ENCODE results near the gene GNG7.

GNG7 gene

GRCh38 chr19:2630352-2631001 lies 72.0 kb downstream of the GNG7 start:
- Histone ChIP-seq H3K27ac (ENCODE audit: insufficient read depth in 1 of 2, low read depth in 1 of 2, low read length in 2 of 2, poor library complexity in 1 of 2, severe bottlenecking in 2 of 2) (no peak overlapping the region), H3K27me3 (replicated peaks in 2 of 5; ENCODE audit: control insufficient read depth in 4 of 5, insufficient read depth in 5 of 5, low read length in 4 of 5) (no peaks in the 10 kb centered on the region), H3K9me3 (ENCODE audit: control extremely low read depth in 1 of 5, control insufficient read depth in 4 of 5, insufficient read depth in 2 of 5, low read depth in 1 of 5, low read length in 4 of 5) (peaks cover 0 to 9% (median 0%) of the 10 kb centered on the region in 5 experiments), H3K4me3 (ENCODE audit: control insufficient read depth in 1 of 7, extremely low read depth in 1 of 7, insufficient read depth in 4 of 7, low read depth in 2 of 7, low read length in 6 of 7) (no peak overlapping the region), H3K36me3 (ENCODE audit: control insufficient read depth in 4 of 4, insufficient read depth in 4 of 4, low read length in 3 of 4) (no peaks in the 10 kb centered on the region), H3K4me1 (ENCODE audit: control extremely low read depth in 1 of 4, control insufficient read depth in 4 of 4, insufficient read depth in 4 of 4, low read length in 3 of 4) (peaks cover 8 to 42% (median 38%) of the 10 kb centered on the region in 4 experiments)
- CTCF ChIA-PET, result interaction anchor here (0.8 to 3.3 kb wide), 4 partner anchors 8 to 19 kb away, joined by 3 to 9 read pairs (median 4); no protein-coding TSS in a partner anchor
- DNase-seq, result no peak
- POLR2A ChIA-PET, result interaction anchor here (0.7 kb wide), 1 partner anchor 154 kb away, joined by 4 read pairs; no protein-coding TSS in a partner anchor
- 100% methylated on average over 1 of the region's 6 CpGs for WGBS (ENCODE audit: insufficient coverage)

DNA sequence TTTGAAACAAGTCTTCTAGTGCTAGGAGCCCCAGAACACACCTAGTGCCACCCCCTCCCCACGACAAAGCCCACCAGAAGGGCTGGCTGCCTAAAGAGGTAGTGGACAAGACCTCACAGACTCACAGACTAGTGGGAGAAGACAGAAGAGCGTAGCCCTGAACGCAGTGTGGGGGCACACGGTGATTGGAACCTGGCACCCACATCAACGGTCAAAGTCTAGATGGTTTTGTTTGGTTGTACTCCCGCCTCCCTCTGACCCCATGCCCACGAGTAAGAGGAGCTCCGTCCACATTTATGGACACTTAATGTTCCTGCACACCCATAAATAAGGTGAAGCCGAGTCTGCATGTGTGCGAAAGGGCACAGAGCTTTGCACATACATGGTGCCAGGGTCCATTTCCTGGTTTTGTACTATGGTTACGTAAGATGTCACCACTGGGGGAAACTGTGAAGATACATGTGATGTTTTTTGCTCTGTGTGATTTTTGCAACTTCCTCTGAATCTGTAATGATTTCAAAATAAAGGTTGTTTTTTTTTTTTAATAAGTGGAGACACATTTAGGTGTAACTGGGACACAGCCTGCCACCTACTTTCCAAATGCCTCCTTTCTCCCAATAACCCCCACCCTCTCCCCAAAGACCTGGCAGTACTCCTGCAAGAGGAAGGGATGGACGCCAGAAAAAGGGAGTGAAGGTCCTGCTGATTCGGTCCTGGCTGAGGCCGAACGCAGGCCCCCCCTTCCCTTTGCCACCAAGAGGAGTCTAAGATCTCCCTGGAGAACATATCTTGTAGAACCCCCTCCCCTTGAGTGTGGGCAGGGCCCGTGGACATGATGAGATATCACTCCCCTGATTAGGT lies 72.8 kb downstream of the GNG7 start:
- peaks cover 0 to 9% (median 0%) of the 10 kb centered on the region in 5 experiments for H3K9me3 ChIP-seq (ENCODE audit: control extremely low read depth in 1 of 5, control insufficient read depth in 4 of 5, insufficient read depth in 2 of 5, low read depth in 1 of 5, low read length in 4 of 5)
- ChIA-PET CTCF (interaction anchor here (1.0 to 3.3 kb wide), 2 partner anchors 11 to 18 kb away, joined by 4 to 9 read pairs; no protein-coding TSS in a partner anchor), POLR2A (no interaction called here)
- no peaks in the 10 kb centered on the region for H3K27me3 ChIP-seq (replicated peaks in 2 of 5; ENCODE audit: control insufficient read depth in 4 of 5, insufficient read depth in 5 of 5, low read length in 4 of 5)
- WGBS (ENCODE audit: insufficient coverage), result 71% methylated on average over 11 of the region's 16 CpGs
- H3K4me1 ChIP-seq (ENCODE audit: control extremely low read depth in 1 of 4, control insufficient read depth in 4 of 4, insufficient read depth in 4 of 4, low read length in 3 of 4), result peaks cover 8 to 49% (median 46%) of the 10 kb centered on the region in 4 experiments
- peak in 2 of 3 donors; percentile 57 to 66 for DNase-seq
- H3K4me3 ChIP-seq (ENCODE audit: control insufficient read depth in 1 of 7, extremely low read depth in 1 of 7, insufficient read depth in 4 of 7, low read depth in 2 of 7, low read length in 6 of 7), result peak overlapping the region in 1 of 7 experiments; percentile 1
- no peaks in the 10 kb centered on the region for H3K36me3 ChIP-seq (ENCODE audit: control insufficient read depth in 4 of 4, insufficient read depth in 4 of 4, low read length in 3 of 4)
- no peak overlapping the region for H3K27ac ChIP-seq (ENCODE audit: insufficient read depth in 1 of 2, low read depth in 1 of 2, low read length in 2 of 2, poor library complexity in 1 of 2, severe bottlenecking in 2 of 2)

GRCh38 chr19:2628597-2628996 lies 73.9 kb downstream of the GNG7 start:
- WGBS (ENCODE audit: insufficient coverage), result 98% methylated on average over 8 of the region's 8 CpGs
- Histone ChIP-seq H3K4me1 (ENCODE audit: control extremely low read depth in 1 of 4, control insufficient read depth in 4 of 4, insufficient read depth in 4 of 4, low read length in 3 of 4) (peaks cover 8 to 57% (median 51%) of the 10 kb centered on the region in 4 experiments), H3K4me3 (ENCODE audit: control insufficient read depth in 1 of 7, extremely low read depth in 1 of 7, insufficient read depth in 4 of 7, low read depth in 2 of 7, low read length in 6 of 7) (no peak overlapping the region), H3K36me3 (ENCODE audit: control insufficient read depth in 4 of 4, insufficient read depth in 4 of 4, low read length in 3 of 4) (no peaks in the 10 kb centered on the region), H3K27ac (ENCODE audit: insufficient read depth in 1 of 2, low read depth in 1 of 2, low read length in 2 of 2, poor library complexity in 1 of 2, severe bottlenecking in 2 of 2) (no peak overlapping the region), H3K27me3 (replicated peaks in 2 of 5; ENCODE audit: control insufficient read depth in 4 of 5, insufficient read depth in 5 of 5, low read length in 4 of 5) (no peaks in the 10 kb centered on the region), H3K9me3 (ENCODE audit: control extremely low read depth in 1 of 5, control insufficient read depth in 4 of 5, insufficient read depth in 2 of 5, low read depth in 1 of 5, low read length in 4 of 5) (peaks cover 0 to 9% (median 0%) of the 10 kb centered on the region in 5 experiments)
- ChIA-PET CTCF (interaction anchor here (1.4 to 2.3 kb wide), 5 partner anchors 10 to 47 kb away, joined by 6 to 9 read pairs (median 7); no protein-coding TSS in a partner anchor), POLR2A (interaction anchor here (0.6 kb wide), 1 partner anchor 9 kb away, joined by 3 read pairs; no protein-coding TSS in a partner anchor)
- no peak for DNase-seq

- H3K27me3 ChIP-seq (replicated peaks in 2 of 5; ENCODE audit: control insufficient read depth in 4 of 5, insufficient read depth in 5 of 5, low read length in 4 of 5), result no peaks in the 10 kb centered on the region
- ChIA-PET POLR2A (interaction anchor here (0.6 to 1.6 kb wide), 4 partner anchors 9 to 152 kb away, joined by 3 to 8 read pairs (median 3); partner anchors contain the start of gene GADD45B), CTCF (interaction anchor here (0.5 to 2.3 kb wide), 8 partner anchors 8 to 301 kb away, joined by 3 to 15 read pairs (median 6); no protein-coding TSS in a partner anchor)
- H3K9me3 ChIP-seq (ENCODE audit: control extremely low read depth in 1 of 5, control insufficient read depth in 4 of 5, insufficient read depth in 2 of 5, low read depth in 1 of 5, low read length in 4 of 5), result peaks cover 0 to 9% (median 0%) of the 10 kb centered on the region in 5 experiments
- no peak overlapping the region for H3K4me3 ChIP-seq (ENCODE audit: control insufficient read depth in 1 of 7, extremely low read depth in 1 of 7, insufficient read depth in 4 of 7, low read depth in 2 of 7, low read length in 6 of 7)
- peak in 2 of 3 donors; percentile 53 to 63 for DNase-seq
- H3K27ac ChIP-seq (ENCODE audit: insufficient read depth in 1 of 2, low read depth in 1 of 2, low read length in 2 of 2, poor library complexity in 1 of 2, severe bottlenecking in 2 of 2), result no peak overlapping the region
- WGBS (ENCODE audit: insufficient coverage), result 81% methylated on average over 6 of the region's 7 CpGs
- H3K36me3 ChIP-seq (ENCODE audit: control insufficient read depth in 4 of 4, insufficient read depth in 4 of 4, low read length in 3 of 4), result no peaks in the 10 kb centered on the region
- H3K4me1 ChIP-seq (ENCODE audit: control extremely low read depth in 1 of 4, control insufficient read depth in 4 of 4, insufficient read depth in 4 of 4, low read length in 3 of 4), result peaks cover 8 to 58% (median 52%) of the 10 kb centered on the region in 4 experiments
These were observed 74.6 kb downstream of the GNG7 start for GRCh38 chr19:2627855-2628254.

GRCh38 chr19:2627319-2627829 lies 75.1 kb downstream of the GNG7 start:
- peak overlapping the region in 1 of 2 experiments; percentile 20 for H3K27ac ChIP-seq (ENCODE audit: insufficient read depth in 1 of 2, low read depth in 1 of 2, low read length in 2 of 2, poor library complexity in 1 of 2, severe bottlenecking in 2 of 2)
- H3K36me3 ChIP-seq (ENCODE audit: control insufficient read depth in 4 of 4, insufficient read depth in 4 of 4, low read length in 3 of 4), result no peaks in the 10 kb centered on the region
- CTCF ChIA-PET, result interaction anchor here (0.5 to 2.3 kb wide), 7 partner anchors 9 to 301 kb away, joined by 3 to 15 read pairs (median 6); no protein-coding TSS in a partner anchor
- POLR2A ChIA-PET, result interaction anchor here (0.6 to 1.6 kb wide), 3 partner anchors 14 to 151 kb away, joined by 3 to 8 read pairs (median 3); partner anchors contain the start of gene GADD45B
- H3K4me1 ChIP-seq (ENCODE audit: control extremely low read depth in 1 of 4, control insufficient read depth in 4 of 4, insufficient read depth in 4 of 4, low read length in 3 of 4), result peaks cover 8 to 60% (median 53%) of the 10 kb centered on the region in 4 experiments
- H3K4me3 ChIP-seq (ENCODE audit: control insufficient read depth in 1 of 7, extremely low read depth in 1 of 7, insufficient read depth in 4 of 7, low read depth in 2 of 7, low read length in 6 of 7), result peak overlapping the region in 3 of 7 experiments; percentile 2 to 21 (median 9)
- peak; percentile 64 to 86 (median 84) for DNase-seq
- peaks cover 0 to 9% (median 0%) of the 10 kb centered on the region in 5 experiments for H3K9me3 ChIP-seq (ENCODE audit: control extremely low read depth in 1 of 5, control insufficient read depth in 4 of 5, insufficient read depth in 2 of 5, low read depth in 1 of 5, low read length in 4 of 5)
- H3K27me3 ChIP-seq (replicated peaks in 2 of 5; ENCODE audit: control insufficient read depth in 4 of 5, insufficient read depth in 5 of 5, low read length in 4 of 5), result no peaks in the 10 kb centered on the region
- WGBS (ENCODE audit: insufficient coverage), result 9% methylated on average over 17 of the region's 17 CpGs

GRCh38 chr19:2625434-2625833 lies 77.1 kb downstream of the GNG7 start:
- Histone ChIP-seq H3K4me3 (ENCODE audit: control insufficient read depth in 1 of 7, extremely low read depth in 1 of 7, insufficient read depth in 4 of 7, low read depth in 2 of 7, low read length in 6 of 7) (no peak overlapping the region), H3K36me3 (ENCODE audit: control insufficient read depth in 4 of 4, insufficient read depth in 4 of 4, low read length in 3 of 4) (no peaks in the 10 kb centered on the region), H3K27ac (ENCODE audit: insufficient read depth in 1 of 2, low read depth in 1 of 2, low read length in 2 of 2, poor library complexity in 1 of 2, severe bottlenecking in 2 of 2) (no peak overlapping the region), H3K9me3 (ENCODE audit: control extremely low read depth in 1 of 5, control insufficient read depth in 4 of 5, insufficient read depth in 2 of 5, low read depth in 1 of 5, low read length in 4 of 5) (no peaks in the 10 kb centered on the region), H3K4me1 (ENCODE audit: control extremely low read depth in 1 of 4, control insufficient read depth in 4 of 4, insufficient read depth in 4 of 4, low read length in 3 of 4) (peaks cover 8 to 78% (median 69%) of the 10 kb centered on the region in 4 experiments), H3K27me3 (replicated peaks in 2 of 5; ENCODE audit: control insufficient read depth in 4 of 5, insufficient read depth in 5 of 5, low read length in 4 of 5) (no peaks in the 10 kb centered on the region)
- CTCF ChIA-PET, result interaction anchor here (0.9 to 1.2 kb wide), 4 partner anchors 11 to 350 kb away, joined by 3 to 4 read pairs (median 4); no protein-coding TSS in a partner anchor
- POLR2A ChIA-PET, result interaction anchor here (1.1 kb wide), 1 partner anchor 293 kb away, joined by 3 read pairs; no protein-coding TSS in a partner anchor
- DNase-seq, result peak in 2 of 3 donors; percentile 47 to 56
- WGBS (ENCODE audit: insufficient coverage), result 79% methylated on average over 6 of the region's 9 CpGs
